NB4 (cell line): ENCODE measurements around the gene ENTPD2.

Experiments
- DNase-seq: peaks from one replicate; pipeline ENCODE4 v3.0.0; 2010; ENCODE audit warnings: low read depth
- H3K4me3 ChIP-seq: one replicate; pipeline ENCODE4 v1.5.1; 2011; ENCODE audit warnings: mild to moderate bottlenecking, low read depth, low read length, moderate library complexity
- MAX ChIP-seq: IDR thresholded peaks from 2 replicates; pipeline ENCODE4 v1.6.1; 2011; ENCODE audit warnings: low read depth, low read length
- MYC ChIP-seq: IDR thresholded peaks from 2 replicates; pipeline ENCODE4 v1.6.1; 2011; ENCODE audit warnings: low read depth, low read length
- POLR2A ChIP-seq: IDR thresholded peaks from 2 replicates; pipeline ENCODE4 v1.6.1; 2011; ENCODE audit warnings: mild to moderate bottlenecking; ENCODE audit not compliant: insufficient read length; ENCODE audit errors: extremely low read depth
- TF ChIP-seq, protein P1 (sequence below): IDR thresholded peaks from one replicate; pipeline ENCODE4 v1.5.1; 2012; ENCODE audit warnings: low read depth, low read length

Gene ENTPD2

DNA sequence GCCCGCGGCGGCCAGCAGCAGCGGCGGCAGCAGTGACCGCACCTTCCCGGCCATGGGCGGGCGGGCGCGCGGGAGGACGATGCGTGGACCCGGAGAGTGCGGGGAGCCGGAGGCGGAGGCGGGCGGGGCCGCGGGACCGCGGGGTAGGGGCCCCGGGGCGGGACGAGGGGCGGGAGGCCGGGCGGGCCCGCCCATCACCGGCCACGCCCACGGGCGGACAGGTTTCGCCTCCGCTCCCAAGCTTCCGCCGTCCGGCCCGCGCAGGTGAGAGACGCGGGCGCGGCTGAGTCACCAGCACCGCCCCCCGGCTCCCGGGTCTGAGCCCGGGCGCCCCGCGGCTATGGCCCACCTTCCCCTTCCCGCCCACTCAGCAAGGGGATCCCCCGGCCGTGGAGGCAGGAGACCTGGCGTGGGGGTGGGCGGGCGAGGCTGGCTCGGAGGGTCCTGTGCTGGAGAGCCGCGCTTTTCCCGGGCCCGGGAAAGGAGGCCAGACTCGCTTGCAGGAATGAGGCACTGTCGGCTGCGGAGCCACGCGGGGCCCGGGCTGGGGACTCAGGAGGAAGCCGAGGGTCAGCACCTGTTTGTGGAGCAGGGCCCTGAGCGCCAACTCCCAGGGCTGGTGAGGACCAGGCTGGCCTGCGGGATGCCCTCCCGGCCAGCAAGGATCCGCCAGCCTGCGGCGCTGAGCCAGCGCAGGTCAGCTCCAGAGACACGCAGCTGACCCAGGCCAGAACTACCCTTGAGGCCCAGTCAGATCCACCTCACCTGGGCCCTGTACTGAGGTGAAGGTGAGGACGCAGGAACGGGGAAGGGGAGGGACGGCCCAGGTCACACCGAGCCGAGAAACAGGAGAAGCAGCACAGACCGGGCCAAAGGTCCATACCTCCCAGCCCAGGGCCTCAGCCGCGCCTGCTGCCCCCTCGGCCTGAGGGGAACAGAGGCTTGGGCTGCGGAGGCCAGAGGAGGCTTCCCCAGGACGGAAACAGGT lies at the start of gene ENTPD2:
Gene ENTPD2 (minus strand): TSS at position 118 of the 988 bp plus-strand sequence. CDS start 64 bp downstream, at position 54.
- no peak for DNase-seq
- no peak within 1 kb of the TSS for H3K4me3 ChIP-seq

DNA sequence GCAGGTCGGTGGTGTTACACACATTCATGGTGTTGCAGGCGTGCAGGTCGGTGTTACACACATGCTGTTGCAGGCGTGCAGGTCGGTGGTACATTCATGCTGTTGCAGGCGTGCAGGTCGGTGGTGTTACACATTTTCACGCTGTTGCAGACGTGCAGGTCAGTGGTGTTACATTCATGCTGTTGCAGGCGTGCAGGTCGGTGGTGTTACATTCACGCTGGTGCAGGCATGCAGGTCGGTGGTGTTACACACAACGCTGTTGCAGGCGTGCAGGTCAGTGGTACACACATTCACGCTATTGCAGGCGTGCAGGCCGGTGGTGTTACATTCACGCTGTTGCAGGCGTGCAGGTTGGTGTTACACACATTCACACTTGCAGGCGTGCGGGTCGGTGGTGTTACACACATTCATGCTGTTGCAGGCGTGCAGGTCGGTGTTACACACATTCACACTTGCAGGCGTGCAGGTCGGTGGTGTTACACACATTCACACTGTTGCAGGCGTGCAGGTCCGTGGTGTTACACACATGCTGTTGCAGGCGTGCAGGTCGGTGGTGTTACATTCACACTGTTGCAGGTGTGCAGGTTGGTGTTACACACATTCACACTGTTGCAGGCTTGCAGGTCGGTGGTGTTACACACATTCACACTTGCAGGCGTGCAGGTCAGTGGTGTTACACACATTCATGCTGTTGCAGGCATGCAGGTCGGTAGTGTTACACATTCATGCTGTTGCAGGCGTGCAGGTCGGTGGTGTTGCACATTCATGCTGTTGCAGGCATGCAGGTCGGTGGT lies 49.5 kb upstream of the ENTPD2 start:
- no peak for TF ChIP-seq MAX
- TF ChIP-seq POLR2A, result no peak
- no peak for TF ChIP-seq MYC
- TF ChIP-seq, protein P1, sequence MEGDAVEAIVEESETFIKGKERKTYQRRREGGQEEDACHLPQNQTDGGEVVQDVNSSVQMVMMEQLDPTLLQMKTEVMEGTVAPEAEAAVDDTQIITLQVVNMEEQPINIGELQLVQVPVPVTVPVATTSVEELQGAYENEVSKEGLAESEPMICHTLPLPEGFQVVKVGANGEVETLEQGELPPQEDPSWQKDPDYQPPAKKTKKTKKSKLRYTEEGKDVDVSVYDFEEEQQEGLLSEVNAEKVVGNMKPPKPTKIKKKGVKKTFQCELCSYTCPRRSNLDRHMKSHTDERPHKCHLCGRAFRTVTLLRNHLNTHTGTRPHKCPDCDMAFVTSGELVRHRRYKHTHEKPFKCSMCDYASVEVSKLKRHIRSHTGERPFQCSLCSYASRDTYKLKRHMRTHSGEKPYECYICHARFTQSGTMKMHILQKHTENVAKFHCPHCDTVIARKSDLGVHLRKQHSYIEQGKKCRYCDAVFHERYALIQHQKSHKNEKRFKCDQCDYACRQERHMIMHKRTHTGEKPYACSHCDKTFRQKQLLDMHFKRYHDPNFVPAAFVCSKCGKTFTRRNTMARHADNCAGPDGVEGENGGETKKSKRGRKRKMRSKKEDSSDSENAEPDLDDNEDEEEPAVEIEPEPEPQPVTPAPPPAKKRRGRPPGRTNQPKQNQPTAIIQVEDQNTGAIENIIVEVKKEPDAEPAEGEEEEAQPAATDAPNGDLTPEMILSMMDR, result no peak
- no peak for DNase-seq
- no peak overlapping the region for H3K4me3 ChIP-seq

More for the DNA sequence above, at the start of gene ENTPD2:
- TF ChIP-seq MYC, result no peak
- TF ChIP-seq POLR2A, result no peak
- no peak for TF ChIP-seq MAX
- TF ChIP-seq, protein P1, result no peak

DNA sequence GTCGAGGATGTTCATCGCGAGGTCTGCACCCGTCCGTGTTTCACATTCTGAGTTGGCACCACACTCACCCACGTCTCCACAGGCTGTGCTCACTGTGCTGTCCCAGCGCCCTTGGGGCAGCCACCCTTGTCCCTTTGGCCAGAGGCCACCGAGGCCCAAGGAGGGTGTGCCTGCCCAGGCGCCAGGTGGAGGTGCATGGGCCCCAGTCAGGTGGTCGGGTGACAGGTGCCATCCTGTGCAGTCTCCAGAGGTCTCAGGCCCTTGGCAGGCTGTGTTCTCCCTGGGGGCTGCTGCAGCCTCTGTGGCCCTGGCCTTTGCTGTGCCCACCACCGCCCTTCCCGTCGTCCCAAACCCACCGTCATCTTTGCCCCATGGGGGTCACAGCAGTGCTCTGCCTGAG lies 45.4 kb upstream of the ENTPD2 start:
- H3K4me3 ChIP-seq, result no peak overlapping the region
- TF ChIP-seq MAX (no peak), MYC (no peak), POLR2A (no peak)
- TF ChIP-seq, protein P1, result no peak
- no peak for DNase-seq

- TF ChIP-seq MAX, result peak; percentile 32; the same call in 1 of the 2 replicates
- TF ChIP-seq, protein P1, result no peak
- TF ChIP-seq MYC, result no peak
- TF ChIP-seq POLR2A, result no peak
- H3K4me3 ChIP-seq, result no peak overlapping the region
- DNase-seq, result no peak
These were observed 44.1 kb upstream of the ENTPD2 start for GRCh38 chr9:137097761-137098462.

- TF ChIP-seq, protein P1, result no peak
- TF ChIP-seq MYC (peak; percentile 60), MAX (no peak; the same call in 1 of the 2 replicates)
- peak; percentile 75 for DNase-seq
- peak overlapping the region; percentile 36 for H3K4me3 ChIP-seq
These were observed 43.1 kb upstream of the ENTPD2 start for GRCh38 chr9:137096785-137097546.
